Natural killer cell (primary cell): ENCODE results near the gene BCAS1. TPM values are rescaled to one million over a fixed set of nuclear protein-coding genes. Genes with fewer than 3 reads are reported as not detected.

Source experiments
- ATAC-seq, 3 donors: fragments of 150-1000 bp in 2 of 3; fragments of 200-7000 bp in 1 of 3; cut with Tn5 transposase; 1 replicate in 1 of 3; 2 replicates in 2 of 3; pipeline ENCODE4 v1.10.0; 2021; ENCODE audit warnings: mild to moderate bottlenecking in 2 of 3, moderate library complexity in 2 of 3
- DNase-seq, 2 donors: peaks; one replicate each; pipeline versions ENCODE4 v3.0.0 to v3.0.0-alpha.2; 2013 to 2021; ENCODE audit warnings: mixed read lengths in 1 of 2
- H3K27ac ChIP-seq: one replicate; pipeline ENCODE4 v1.5.1; 2013; ENCODE audit warnings: mild to moderate bottlenecking, low read length
- H3K27me3 ChIP-seq: one replicate; pipeline ENCODE4 v1.6.1; 2013; ENCODE audit warnings: low read length; ENCODE audit not compliant: control insufficient read depth, insufficient read depth
- H3K36me3 ChIP-seq: one replicate; pipeline ENCODE4 v1.6.1; 2013; ENCODE audit warnings: low read length; ENCODE audit not compliant: control insufficient read depth, insufficient read depth
- H3K4me1 ChIP-seq: one replicate; pipeline ENCODE4 v1.6.1; 2013; ENCODE audit warnings: low read length; ENCODE audit not compliant: control insufficient read depth, insufficient read depth
- H3K4me3 ChIP-seq: one replicate; pipeline ENCODE4 v1.5.1; 2013; ENCODE audit warnings: low read length
- H3K9me3 ChIP-seq: one replicate; pipeline ENCODE4 v1.6.1; 2013; ENCODE audit warnings: low read length; ENCODE audit not compliant: control insufficient read depth, insufficient read depth
- H3K27ac Mint-ChIP-seq, 2 donors: one replicate each; pipeline ENCODE4 v1.8.0; 2022; ENCODE audit warnings: mild to moderate bottlenecking in 2 of 2, mixed read lengths in 2 of 2, moderate library complexity in 1 of 2
- H3K27me3 Mint-ChIP-seq, 2 donors: one replicate each; pipeline ENCODE4 v1.8.0; 2022; ENCODE audit warnings: low read depth in 2 of 2, mixed read lengths in 2 of 2
- H3K36me3 Mint-ChIP-seq: one replicate; pipeline ENCODE4 v1.8.0; 2022; ENCODE audit warnings: mixed read lengths
- H3K4me1 Mint-ChIP-seq, 2 donors: one replicate each; pipeline ENCODE4 v1.8.0; 2022; ENCODE audit warnings: mixed read lengths in 2 of 2
- H3K4me3 Mint-ChIP-seq: one replicate; pipeline ENCODE4 v1.8.0; 2022; ENCODE audit warnings: mild to moderate bottlenecking, moderate library complexity, mixed read lengths
- H3K9me3 Mint-ChIP-seq, 2 donors: one replicate each; pipeline ENCODE4 v1.8.0; 2022; ENCODE audit warnings: mixed read lengths in 2 of 2
- WGBS: methylation state at CpG from one replicate; pipeline ENCODE4 v1.1.7; 2013; ENCODE audit warnings: missing lambda C conversion rate; ENCODE audit not compliant: insufficient coverage; 5-methylcytosine and 5-hydroxymethylcytosine counted together
- intact Hi-C: fragments of 100-400 bp; cut with micrococcal nuclease; formaldehyde crosslinking; loops from one replicate; pipeline ENCODE4 v1.14.2; 2022
- total RNA-seq, 4 donors: library from RNA; stranded (reverse); fragments of 120-200 nt in 1 of 4; gene quantifications; one replicate each; pipeline versions ENCODE4 v1.2.3 to v1.2.4, GENCODE V29; 2013 to 2022
- TF ChIP-seq, protein P1 (sequence below): fragments of 200-600 bp; IDR thresholded peaks from one replicate; pipeline ENCODE4 v1.8.0; 2022; ENCODE audit warnings: antibody characterized with exemption

Gene BCAS1
- total RNA-seq, 3 donors from 2014 or later (not counting 1 experiment from before 2014, with no cell fraction given) = 0.31 to 1.2 (median 0.68) TPM

DNA sequence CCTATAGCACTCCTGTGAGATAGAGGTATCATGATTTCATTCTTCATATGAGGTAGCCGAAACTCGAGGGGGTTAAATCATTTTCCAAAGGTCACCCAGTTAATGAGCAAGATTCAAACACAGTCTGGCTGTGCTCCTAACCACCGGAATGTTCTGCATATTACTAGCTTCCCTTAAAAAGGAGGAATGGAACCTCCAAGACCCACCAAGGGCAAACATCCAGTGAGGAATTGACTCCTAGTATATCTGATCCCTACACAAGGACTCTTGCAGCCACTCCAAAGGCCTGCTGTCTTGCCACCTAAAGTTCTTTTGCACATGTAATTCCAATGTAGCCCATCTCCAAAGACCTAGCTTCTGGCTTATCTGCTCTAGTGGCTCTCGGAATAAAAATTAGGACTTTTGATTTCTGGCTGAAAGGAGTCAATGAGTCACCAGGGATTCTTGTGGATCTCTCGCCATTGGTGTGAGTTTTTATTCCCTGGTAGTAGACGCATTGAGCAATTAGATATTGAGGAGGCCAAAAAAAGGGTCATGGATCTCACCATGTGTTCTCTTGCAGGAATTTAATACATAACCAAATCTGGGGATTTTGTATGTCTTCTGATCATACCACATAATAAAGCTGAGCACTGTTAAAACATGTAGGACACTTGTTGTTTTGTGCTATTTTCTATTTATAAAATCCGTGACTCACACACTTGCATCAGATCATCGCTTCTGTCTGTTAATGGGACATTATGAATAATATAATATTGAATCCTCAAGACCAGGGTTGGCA is 9.1 kb downstream of the BCAS1 start:
- Mint-ChIP-seq H3K27ac (no peak overlapping the region), H3K9me3 (no peaks in the 10 kb centered on the region), H3K36me3 (no peaks in the 10 kb centered on the region), H3K4me3 (no peak overlapping the region), H3K27me3 (no peaks in the 10 kb centered on the region), H3K4me1 (peaks cover 16 to 20% of the 10 kb centered on the region in 2 donors)
- intact Hi-C loops = loop anchor here (10.0 kb wide), 1 partner anchor 486 kb away; no protein-coding TSS in a partner anchor
- no peak for DNase-seq
- WGBS = 94% methylated on average over 7 of the region's 8 CpGs
- no peaks in the 10 kb centered on the region for H3K27me3 ChIP-seq
- no peak overlapping the region for H3K4me3 ChIP-seq
- ATAC-seq = no peak
- TF ChIP-seq, protein P1, sequence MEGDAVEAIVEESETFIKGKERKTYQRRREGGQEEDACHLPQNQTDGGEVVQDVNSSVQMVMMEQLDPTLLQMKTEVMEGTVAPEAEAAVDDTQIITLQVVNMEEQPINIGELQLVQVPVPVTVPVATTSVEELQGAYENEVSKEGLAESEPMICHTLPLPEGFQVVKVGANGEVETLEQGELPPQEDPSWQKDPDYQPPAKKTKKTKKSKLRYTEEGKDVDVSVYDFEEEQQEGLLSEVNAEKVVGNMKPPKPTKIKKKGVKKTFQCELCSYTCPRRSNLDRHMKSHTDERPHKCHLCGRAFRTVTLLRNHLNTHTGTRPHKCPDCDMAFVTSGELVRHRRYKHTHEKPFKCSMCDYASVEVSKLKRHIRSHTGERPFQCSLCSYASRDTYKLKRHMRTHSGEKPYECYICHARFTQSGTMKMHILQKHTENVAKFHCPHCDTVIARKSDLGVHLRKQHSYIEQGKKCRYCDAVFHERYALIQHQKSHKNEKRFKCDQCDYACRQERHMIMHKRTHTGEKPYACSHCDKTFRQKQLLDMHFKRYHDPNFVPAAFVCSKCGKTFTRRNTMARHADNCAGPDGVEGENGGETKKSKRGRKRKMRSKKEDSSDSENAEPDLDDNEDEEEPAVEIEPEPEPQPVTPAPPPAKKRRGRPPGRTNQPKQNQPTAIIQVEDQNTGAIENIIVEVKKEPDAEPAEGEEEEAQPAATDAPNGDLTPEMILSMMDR = no peak
- peaks cover 15% of the 10 kb centered on the region for H3K4me1 ChIP-seq
- H3K36me3 ChIP-seq = no peaks in the 10 kb centered on the region
- no peak overlapping the region for H3K27ac ChIP-seq
- H3K9me3 ChIP-seq = no peaks in the 10 kb centered on the region

DNA sequence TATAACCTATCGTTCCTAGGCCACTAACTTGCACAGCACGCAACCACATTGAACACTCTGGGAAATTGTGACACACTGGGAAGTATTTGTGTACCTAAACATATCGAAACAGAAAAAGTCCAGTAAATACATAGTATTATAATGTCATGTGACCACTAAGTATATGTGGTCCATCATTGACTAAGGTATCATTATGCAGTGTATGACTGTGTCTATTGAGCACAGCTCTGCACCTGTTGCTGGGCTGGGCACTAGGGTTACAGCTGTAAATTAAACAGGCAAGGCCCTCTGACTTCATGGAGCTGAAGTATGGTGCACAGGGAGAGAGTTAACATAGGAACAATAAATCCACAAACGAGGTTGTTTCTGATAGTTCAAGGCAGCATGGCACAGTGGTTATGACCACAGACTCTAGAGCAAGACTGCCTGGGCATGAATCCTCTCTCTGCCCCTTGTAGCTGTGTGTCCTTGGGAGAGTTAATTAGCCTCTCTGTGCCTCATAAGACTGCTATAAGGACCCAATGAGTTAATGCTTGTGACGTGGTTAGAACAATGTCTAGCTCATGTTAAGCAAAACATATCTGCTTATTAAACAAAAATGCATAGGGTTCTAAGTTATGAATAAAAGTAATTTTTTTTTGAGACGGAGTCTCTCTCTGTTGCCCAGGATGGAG is 10.6 kb downstream of the BCAS1 start:
- Mint-ChIP-seq H3K27me3 (no peaks in the 10 kb centered on the region), H3K36me3 (no peaks in the 10 kb centered on the region), H3K9me3 (no peaks in the 10 kb centered on the region), H3K4me1 (peaks cover 16 to 20% of the 10 kb centered on the region in 2 donors), H3K4me3 (no peak overlapping the region), H3K27ac (no peak overlapping the region)
- no peak overlapping the region for H3K27ac ChIP-seq
- no peaks in the 10 kb centered on the region for H3K27me3 ChIP-seq
- WGBS = 83% methylated on average over 5 of the region's 6 CpGs
- H3K4me1 ChIP-seq = peaks cover 15% of the 10 kb centered on the region
- intact Hi-C loops = loop anchor here (10.0 kb wide), 1 partner anchor 485 kb away; no protein-coding TSS in a partner anchor
- no peak overlapping the region for H3K4me3 ChIP-seq
- no peaks in the 10 kb centered on the region for H3K36me3 ChIP-seq
- no peaks in the 10 kb centered on the region for H3K9me3 ChIP-seq
- no peak for DNase-seq
- TF ChIP-seq, protein P1 = no peak
- ATAC-seq = no peak

DNA sequence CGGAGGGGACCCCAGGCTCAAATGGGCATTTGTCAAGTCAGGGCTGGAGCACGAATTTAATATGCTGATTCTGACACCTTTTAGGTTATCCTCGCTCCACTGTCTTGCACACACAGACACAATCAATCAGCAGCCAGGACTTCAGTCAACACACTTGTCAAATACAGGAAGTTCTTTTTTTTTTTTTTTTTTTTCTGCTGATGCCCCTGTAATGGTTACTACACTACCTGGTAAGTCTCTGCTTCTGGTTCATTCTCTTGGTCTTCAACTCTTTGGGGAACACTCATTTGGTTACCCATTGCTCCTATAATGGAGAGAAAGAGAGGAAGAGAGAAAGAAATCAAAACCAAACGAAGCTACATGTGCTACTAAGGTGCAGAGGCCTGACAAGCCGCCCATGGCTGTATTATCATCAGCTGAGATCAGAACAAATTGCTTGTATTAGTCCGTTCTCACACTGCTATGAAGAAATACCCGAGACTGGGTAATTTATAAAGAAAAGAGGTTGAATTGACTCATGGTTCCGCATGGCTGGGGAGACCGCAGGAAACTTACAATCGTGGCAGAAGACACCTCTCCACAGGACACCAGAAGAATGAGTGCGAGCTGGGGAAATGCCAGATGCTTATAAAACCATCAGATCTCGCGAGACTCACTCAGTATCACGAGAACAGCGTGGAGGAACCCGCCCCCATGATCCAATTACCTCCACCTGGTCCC is 11.8 kb downstream of the BCAS1 start:
- Mint-ChIP-seq H3K36me3 (no peaks in the 10 kb centered on the region), H3K27me3 (peaks cover 2 to 5% of the 10 kb centered on the region in 2 donors), H3K27ac (no peak overlapping the region), H3K9me3 (no peaks in the 10 kb centered on the region), H3K4me3 (no peak overlapping the region), H3K4me1 (peaks cover 7 to 8% of the 10 kb centered on the region in 2 donors)
- peak in 1 of 3 donors; percentile 34 for ATAC-seq
- Histone ChIP-seq H3K4me3 (no peak overlapping the region), H3K27ac (no peak overlapping the region), H3K36me3 (no peaks in the 10 kb centered on the region), H3K27me3 (no peaks in the 10 kb centered on the region), H3K4me1 (peaks cover 5% of the 10 kb centered on the region), H3K9me3 (no peaks in the 10 kb centered on the region)
- DNase-seq = no peak
- TF ChIP-seq, protein P1 = no peak
- 64% methylated on average over 11 of the region's 16 CpGs for WGBS
- intact Hi-C loops = no loop called here
